Measurements from ENCODE around the gene LHFPL5. TPM values are rescaled to one million over a fixed set of nuclear protein-coding genes. Genes with fewer than 3 reads are reported as not detected.

The LHFPL5 gene
- total and polyA plus RNA-seq, 2 of the 8 experiments (the other 6 are each of a cell fraction or from before 2014, with no cell fraction given) = 0.03 TPM; not detected in 1

- Histone ChIP-seq H2BK12ac (ENCODE audit: low read depth, low read length) (no peak overlapping the region), H3K4me2 (ENCODE audit: insufficient read depth in 1 of 2, low read depth in 2 of 2, low read length in 2 of 2) (no peak overlapping the region), H3K4me3 (ENCODE audit: extremely low read depth in 1 of 4, insufficient read depth in 2 of 4, low read depth in 3 of 4, low read length in 4 of 4) (no peak overlapping the region), H3K79me1 (ENCODE audit: low read depth, low read length) (no peaks in the 10 kb centered on the region), H4K20me1 (replicated peaks in 1 of 2; ENCODE audit: control insufficient read depth in 1 of 2, insufficient read depth in 2 of 2, low read length in 2 of 2) (no peaks in the 10 kb centered on the region), H2BK120ac (replicated peaks; ENCODE audit: low read depth, low read length) (no peak overlapping the region), H3K27ac (ENCODE audit: low read depth, low read length) (no peak overlapping the region), H4K8ac (ENCODE audit: extremely low read depth, insufficient read depth, low read length) (no peak overlapping the region), H3K18ac (ENCODE audit: extremely low read depth, low read length) (no peak overlapping the region), H3K9me3 (ENCODE audit: insufficient read depth in 2 of 2, low read depth in 1 of 2, low read length in 1 of 2) (no peaks in the 10 kb centered on the region), H3K56ac (replicated peaks; ENCODE audit: insufficient read length, low read depth, low read length) (no peak overlapping the region), H2AFZ (ENCODE audit: low read length) (no peak overlapping the region; the same call in 1 of the 2 replicates), H2BK5ac (ENCODE audit: low read depth, low read length) (no peak overlapping the region), H2AK5ac (ENCODE audit: low read depth, low read length) (no peak overlapping the region), H3K9ac (replicated peaks in 1 of 4; ENCODE audit: extremely low read depth in 1 of 4, low read depth in 3 of 4, low read length in 3 of 4) (no peak overlapping the region), H3K23ac (ENCODE audit: insufficient read length) (no peak overlapping the region), H2BK15ac (ENCODE audit: low read length) (no peak overlapping the region), H2BK20ac (ENCODE audit: low read length) (no peak overlapping the region), H3K4ac (replicated peaks; ENCODE audit: insufficient read length, low read depth, low read length) (no peak overlapping the region), H4K91ac (replicated peaks; ENCODE audit: insufficient read length, low read length) (no peak overlapping the region), H3K36me3 (ENCODE audit: control insufficient read depth in 2 of 4, insufficient read depth in 4 of 4, low read length in 3 of 4) (no peaks in the 10 kb centered on the region), H3K27me3 (replicated peaks in 1 of 4; ENCODE audit: control insufficient read depth in 3 of 4, extremely low read depth in 1 of 4, insufficient read depth in 3 of 4, low read length in 3 of 4) (no peaks in the 10 kb centered on the region; a peak in 1 of 7 replicates), H3K14ac (ENCODE audit: insufficient read length) (no peak overlapping the region), H3K23me2 (ENCODE audit: low read depth, low read length) (peaks cover 2% of the 10 kb centered on the region; the same call in 1 of the 2 replicates), H3K79me2 (ENCODE audit: control insufficient read depth in 1 of 2, insufficient read depth in 2 of 2, low read length in 2 of 2) (no peaks in the 10 kb centered on the region), H3K4me1 (replicated peaks in 1 of 4; ENCODE audit: control insufficient read depth in 3 of 4, insufficient read depth in 4 of 4, low read length in 3 of 4) (peaks cover 0 to 7% (median 2%) of the 10 kb centered on the region in 4 experiments; a peak in 3 of 7 replicates), H4K5ac (ENCODE audit: insufficient read length, low read depth, low read length) (no peak overlapping the region)
- ChIA-PET POLR2A (ENCODE audit: partially characterized antibody) (interaction anchor here (1.0 kb wide), 2 partner anchors 44 to 219 kb away, joined by 3 to 5 read pairs; partner anchors contain the start of gene MAPK14), CTCF (ENCODE audit: partially characterized antibody) (interaction anchor here (0.6 to 1.5 kb wide), 4 partner anchors 80 to 185 kb away, joined by 3 to 4 read pairs (median 3); no protein-coding TSS in a partner anchor)
- DNase-seq (ENCODE audit: low read depth in 1 of 2, low spot score in 2 of 2) (no peak), FAIRE-seq (no peak)
- 75% methylated on average over 3 of the region's 3 CpGs; no CpG with 5 or more reads in 1 of the 2 experiments for WGBS, 2 experiments (ENCODE audit: extremely low coverage in 1 of 2, insufficient coverage in 1 of 2, insufficient read length in 1 of 2, insufficient replicate concordance in 2 of 2, low coverage in 1 of 2, low lambda C conversion rate in 2 of 2, missing lambda C conversion rate in 1 of 2)
- TF ChIP-seq CBX5 (IDR thresholded peaks at IDR 0.05; ENCODE audit: low read depth, low read length) = no peak
- no peak for TF ChIP-seq RBBP5 (IDR thresholded peaks at IDR 0.05; ENCODE audit: borderline replicate concordance, low read depth, low read length)
- TF ChIP-seq, protein P1, sequence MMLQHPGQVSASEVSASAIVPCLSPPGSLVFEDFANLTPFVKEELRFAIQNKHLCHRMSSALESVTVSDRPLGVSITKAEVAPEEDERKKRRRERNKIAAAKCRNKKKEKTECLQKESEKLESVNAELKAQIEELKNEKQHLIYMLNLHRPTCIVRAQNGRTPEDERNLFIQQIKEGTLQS (IDR thresholded peaks at IDR 0.05; ENCODE audit: insufficient read depth, low read depth, low read length) = no peak
- no peak for TF ChIP-seq SIN3A (conservative IDR thresholded peaks at IDR 0.05 in 1 of 2, IDR thresholded peaks at IDR 0.05 in 1 of 2; ENCODE audit: low read depth in 1 of 2, low read length in 2 of 2)
- TF ChIP-seq EZH2 (IDR thresholded peaks at IDR 0.05; ENCODE audit: low read depth, low read length, severe bottlenecking) = no peak
- TF ChIP-seq POU5F1 (IDR thresholded peaks at IDR 0.05; ENCODE audit: low read depth, low read length) = no peak
- no peak for TF ChIP-seq CBX8 (IDR thresholded peaks at IDR 0.05; ENCODE audit: borderline replicate concordance, low read depth, low read length)
- TF ChIP-seq ZNF274 (IDR thresholded peaks at IDR 0.05; ENCODE audit: borderline replicate concordance, extremely low read depth, low read length) = no peak
- no peak for TF ChIP-seq CHD1 (IDR thresholded peaks at IDR 0.05; ENCODE audit: low read depth, low read length)
- TF ChIP-seq TBP (IDR thresholded peaks at IDR 0.05; ENCODE audit: low read depth, low read length) = no peak
- no peak for TF ChIP-seq EGR1 (IDR thresholded peaks at IDR 0.05; ENCODE audit: borderline replicate concordance, low read depth, low read length)
Measured at GRCh38 chr6:35808688-35809087, 3.5 kb downstream of the LHFPL5 start.

Measured in H1 (cell line).